HG03066 (cell line): Measurements from ENCODE around the gene TTBK2.
"Not testable (repeated sequence)": the region's sequence is repeated elsewhere in the genome, so short reads cannot be mapped to it uniquely, and the experiment has no call there.

Source experiments
- ATAC-seq: cut with Tn5 transposase; IDR thresholded peaks from one replicate; pipeline ENCODE4 v1.9.1; 2021; ENCODE audit warnings: low read depth; ENCODE audit not compliant: unreplicated experiment

TTBK2 gene

DNA sequence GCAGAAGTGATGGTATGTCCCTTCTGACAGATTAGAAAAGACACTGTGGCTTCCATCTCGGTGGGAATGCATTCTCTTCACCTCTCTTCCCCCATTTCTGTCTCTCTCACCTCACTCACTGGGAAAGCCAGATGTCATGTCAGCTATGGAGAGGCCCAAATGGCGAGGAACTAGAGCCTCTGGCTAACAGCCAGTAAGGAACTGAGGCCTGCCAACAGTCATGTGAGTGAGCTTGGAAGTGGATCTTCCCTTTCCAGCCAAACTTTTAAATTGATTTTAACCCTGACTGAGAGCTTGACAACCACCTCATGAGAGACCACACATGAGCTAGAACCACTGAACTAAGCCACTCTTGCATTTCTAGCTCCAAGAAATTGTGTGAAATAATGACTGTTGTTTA is 148.4 kb downstream of the TTBK2 start:
- no peak for ATAC-seq

GRCh38 chr15:42766109-42766508 is 154.5 kb downstream of the TTBK2 start:
- not testable (repeated sequence) for ATAC-seq

- ATAC-seq = not testable (repeated sequence)
These were observed 156.3 kb downstream of the TTBK2 start for GRCh38 chr15:42764154-42764731.

DNA sequence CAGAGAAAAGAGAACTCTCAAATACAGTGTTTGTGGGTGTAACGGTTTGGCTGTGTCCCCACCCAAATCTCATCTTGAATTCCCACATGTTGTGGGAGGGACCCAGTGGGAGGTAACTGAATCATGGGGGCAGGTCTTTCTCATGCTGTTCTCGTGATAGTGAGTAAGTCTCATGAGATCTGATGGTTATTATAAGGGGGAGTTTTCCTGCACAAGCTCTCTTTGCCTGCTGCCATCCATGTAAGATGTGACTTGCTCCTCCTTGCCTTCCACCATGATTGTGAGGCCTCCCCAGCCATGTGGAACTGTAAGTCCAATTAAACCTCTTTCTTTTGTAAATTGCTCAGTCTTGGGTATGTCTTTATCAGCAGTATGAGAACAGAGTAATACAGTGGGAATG is 158.8 kb downstream of the TTBK2 start:
- not testable (repeated sequence) for ATAC-seq

DNA sequence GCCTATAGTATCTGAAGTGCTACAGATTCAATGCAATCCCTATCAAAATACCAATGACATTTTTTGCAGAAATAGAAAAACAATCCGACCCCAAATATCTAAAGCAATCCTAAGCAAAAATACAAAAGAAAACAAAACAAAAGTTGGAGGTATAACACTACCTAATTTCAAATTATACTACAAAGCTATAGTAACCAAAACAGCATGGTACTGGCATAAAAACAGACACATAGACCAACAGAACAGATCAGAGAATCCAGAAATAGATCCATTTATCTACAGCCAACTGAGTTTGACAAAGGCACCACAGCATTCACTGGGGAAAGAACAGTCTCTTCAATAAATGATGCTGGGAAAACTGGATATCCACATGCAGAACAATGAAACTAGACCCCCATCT is 159.8 kb downstream of the TTBK2 start:
- no peak for ATAC-seq

DNA sequence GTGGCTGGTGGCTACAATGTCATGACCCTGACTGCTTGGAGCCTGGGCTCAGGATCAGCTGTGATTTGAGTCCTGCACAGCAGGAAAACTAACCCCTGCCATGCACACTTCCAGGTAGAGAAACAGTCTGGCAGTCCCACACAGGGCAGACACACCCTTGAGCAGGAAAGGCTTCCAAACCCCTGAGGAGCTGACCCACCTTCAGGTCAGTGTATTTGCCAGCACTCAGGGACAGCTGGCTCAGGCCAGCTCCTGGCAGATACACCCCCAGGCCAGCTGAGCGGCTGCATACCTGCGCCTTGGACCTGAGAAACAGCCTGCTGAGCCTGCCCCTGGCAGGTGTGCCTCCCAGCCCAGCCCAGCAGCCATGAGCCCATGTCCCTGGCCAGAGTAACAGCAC is 161.5 kb downstream of the TTBK2 start:
- ATAC-seq = no peak

DNA sequence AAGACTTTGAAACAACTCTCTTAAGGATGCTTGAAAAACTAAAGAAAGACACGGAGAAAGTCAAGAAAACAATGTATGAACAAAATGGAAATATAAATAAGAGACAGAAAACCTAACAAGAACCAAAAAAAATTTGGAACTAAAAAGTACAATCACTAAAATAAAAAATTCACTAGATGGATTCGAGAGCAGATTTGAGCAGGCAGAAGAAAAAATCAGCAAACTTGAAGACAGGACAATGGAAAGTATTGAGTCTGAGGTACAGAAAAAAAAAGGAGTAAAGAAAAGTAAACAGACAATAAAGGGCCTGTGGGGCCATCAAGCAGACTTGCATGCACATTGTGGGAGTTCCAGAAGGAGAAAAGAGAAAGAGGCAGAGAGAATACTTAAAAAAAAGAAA is 170.3 kb downstream of the TTBK2 start:
- no peak for ATAC-seq

- ATAC-seq = no peak
These were observed 171.3 kb downstream of the TTBK2 start for GRCh38 chr15:42749266-42749665.

GRCh38 chr15:42744195-42744594 is 176.4 kb downstream of the TTBK2 start:
- ATAC-seq = no peak

DNA sequence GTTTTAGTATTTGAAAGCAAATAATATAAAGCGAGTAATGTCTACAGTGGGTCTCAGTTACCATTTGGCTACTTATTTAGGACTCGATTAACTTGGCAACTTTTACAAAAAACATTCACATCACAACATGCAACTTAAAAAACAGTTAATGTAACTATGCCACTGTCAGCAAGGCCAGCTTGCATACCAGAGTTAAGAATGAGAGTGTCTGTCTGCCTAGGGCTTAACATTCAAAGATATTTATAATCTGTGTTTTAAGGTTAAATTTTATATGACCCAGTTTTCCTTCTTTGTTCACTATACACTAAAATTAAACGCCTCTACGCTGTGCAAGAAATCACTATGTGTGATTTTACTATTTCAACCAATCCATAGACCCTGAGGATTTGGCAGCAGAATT is 178.4 kb downstream of the TTBK2 start:
- no peak for ATAC-seq

DNA sequence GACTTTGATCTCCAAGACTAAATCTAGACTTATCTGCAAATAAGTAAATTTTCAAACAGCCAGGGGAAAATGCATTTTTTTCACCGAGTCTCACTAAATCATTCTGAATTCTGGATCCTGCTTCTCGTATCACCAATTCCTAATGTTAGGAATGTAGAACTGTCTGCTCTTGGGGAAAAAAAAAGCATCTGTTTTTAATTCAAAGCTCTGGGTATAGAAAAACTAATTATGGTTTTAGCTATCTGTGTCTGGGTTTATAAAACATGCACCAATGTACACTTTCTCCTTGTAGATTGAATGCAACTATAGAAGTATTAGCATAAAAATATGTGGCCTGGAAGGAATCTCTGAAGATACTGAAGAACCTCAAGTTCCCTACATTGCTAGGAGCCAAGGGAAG is 178.9 kb downstream of the TTBK2 start:
- no peak for ATAC-seq

DNA sequence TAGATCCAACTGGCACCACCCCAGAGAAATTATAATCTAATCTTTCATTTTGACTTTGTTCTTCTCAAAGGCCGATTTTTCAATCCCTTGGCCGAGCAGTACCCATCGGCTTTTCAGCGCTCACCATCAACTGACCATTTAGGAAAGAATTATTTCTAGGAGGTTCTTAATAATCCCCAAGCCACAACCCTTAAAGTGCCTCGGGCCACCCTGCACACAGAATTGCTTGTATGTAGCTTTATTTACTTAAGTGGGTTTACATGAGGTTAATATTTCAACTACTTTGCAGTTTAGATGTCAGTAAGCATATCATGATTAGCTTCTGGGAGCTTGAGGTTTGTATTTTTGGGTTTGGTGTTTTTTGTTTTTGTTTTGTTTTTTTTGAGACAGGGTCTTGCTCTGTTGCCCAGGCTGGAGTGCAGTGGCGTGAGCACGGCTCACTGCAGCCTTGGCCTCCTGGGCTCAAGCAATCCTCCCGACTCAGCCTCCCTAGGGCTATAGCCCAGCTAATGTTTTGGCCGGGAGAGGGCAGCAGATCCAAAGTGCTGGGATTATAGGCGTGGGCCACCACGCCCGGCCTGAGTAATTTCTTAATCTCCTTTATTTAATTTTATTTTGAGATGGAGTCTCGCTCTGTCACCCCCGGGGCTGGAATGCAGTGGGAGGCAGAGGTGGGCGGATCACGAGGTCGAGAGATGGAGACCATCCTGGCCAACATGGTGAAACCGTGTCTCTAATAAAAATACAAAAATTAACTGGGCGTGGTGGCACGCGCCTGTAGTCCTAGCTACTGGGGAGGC is 182.8 kb downstream of the TTBK2 start:
- ATAC-seq = no peak

GRCh38 chr15:42736793-42737528 is 183.6 kb downstream of the TTBK2 start, which contains the start of gene CDAN1:
CDAN1 (minus strand) TSS chr15:42737128; CDS start chr15:42737102, 26 bp downstream.
- peak; percentile 90 for ATAC-seq

DNA sequence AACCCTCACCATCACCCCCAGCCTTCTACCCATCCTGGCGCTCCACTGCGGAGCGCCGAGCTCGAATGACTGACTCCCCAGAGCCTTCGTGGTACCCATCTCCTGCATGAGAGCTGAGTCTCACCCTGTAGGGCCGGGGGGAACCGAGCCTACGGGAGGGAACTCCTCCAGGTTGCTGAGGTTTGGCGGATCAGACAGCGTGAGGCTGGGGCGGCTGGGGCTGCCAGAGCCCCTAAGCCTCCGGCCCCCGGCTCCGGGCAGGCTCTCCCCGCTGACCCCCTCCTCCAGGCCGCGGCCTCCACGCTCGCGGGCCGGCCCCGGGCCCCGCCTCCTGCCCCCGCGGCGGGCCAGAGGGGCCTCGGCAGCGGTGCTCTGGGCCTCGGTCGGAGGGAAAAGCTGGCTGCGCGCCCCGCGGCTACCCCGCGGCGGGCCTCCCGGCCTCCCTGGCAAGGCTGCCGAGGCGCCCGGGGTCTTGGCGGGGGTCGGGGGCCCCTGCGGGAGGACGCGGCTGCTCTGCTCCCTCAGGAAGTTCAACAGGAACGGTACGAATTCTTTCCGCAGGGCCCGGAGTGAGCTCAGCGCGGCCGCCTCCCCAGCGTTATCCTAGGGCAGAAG is 184.3 kb downstream of the TTBK2 start:
- peak; percentile 37 for ATAC-seq

DNA sequence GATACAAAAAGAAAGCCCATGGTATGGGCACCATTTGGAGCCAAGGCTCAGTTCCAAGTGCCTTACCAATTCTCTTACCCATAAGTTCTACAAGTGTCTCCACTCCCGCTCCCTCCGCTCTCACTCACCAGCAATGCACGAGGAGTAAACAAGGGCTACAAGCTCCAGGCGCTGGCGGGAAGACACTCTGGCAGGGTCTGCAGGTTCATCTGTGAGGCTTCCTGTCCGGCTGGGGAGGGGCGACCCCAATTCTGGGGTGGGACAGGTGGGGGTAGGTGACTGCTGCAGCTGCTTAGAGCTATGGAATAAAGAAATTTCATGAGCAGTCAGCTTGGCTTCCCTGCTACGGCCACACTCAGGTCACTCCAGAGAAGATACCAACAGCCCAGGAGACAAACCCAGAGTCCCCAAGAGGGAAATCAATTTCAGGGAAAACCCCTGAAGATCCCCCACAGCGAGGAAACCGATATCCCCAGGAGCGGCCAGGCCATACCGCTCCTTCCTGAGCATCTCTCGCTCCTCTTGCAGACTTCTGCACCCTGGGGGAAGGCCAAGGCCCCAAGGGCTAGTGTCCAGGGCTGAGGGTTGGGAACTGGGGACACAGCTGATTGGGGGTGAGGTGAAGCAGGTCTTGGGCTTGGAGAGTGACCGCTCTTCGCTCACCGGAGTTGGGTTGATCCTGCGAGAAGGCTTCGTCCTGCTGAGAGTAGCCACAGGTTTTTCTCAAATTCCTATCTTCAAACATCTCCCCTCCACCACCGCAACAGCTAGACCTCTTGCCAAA is 185.0 kb downstream of the TTBK2 start:
- no peak for ATAC-seq

DNA sequence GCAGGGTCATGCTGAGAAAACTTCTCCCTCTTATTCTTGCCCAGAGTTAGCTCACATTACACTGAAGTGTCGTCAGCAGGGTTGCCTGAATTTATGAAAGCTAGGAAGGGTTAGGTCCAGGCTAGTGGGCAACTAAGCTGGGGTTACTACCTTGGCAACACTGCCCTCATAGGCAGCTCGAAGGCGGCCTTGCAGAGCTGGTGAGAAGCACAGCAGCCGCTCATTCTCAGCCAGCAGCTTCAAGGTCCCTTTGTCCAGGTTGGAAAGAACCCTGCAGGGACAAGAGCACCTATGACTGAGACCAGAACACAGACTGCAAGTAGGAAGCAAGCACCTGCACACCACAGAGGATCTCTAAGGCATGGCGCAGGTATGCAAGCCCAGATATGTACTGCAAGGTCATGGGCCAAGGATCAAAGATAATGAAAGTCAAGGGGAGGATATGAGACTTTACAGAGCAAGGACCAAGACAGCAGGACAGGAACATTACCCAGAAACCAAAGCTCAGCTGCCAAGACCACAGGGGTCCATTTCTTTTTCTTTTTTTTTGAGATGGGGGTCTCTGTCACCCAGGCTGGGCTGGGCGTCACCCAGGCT is 186.4 kb downstream of the TTBK2 start:
- no peak for ATAC-seq

DNA sequence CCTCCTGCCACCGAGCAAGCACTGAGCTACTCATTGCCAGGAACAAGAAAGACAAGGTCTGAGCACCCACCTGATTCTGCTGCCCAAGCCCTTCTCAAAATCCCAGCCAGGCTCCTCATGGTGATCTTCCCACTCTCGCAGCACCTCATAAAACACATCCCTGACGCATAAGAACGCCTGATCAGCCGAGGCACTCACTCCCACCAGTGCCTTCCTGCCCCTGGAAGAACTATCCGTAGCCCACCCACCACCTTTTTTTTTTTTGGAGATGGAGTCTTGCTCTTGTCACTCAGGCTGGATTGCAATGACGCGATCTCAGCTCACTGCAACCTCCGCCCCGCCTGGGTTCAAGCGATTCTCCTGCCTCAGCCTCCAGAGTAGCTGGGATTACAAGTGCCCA is 187.6 kb downstream of the TTBK2 start:
- ATAC-seq = no peak

- ATAC-seq = no peak
These were observed 188.3 kb downstream of the TTBK2 start for GRCh38 chr15:42732095-42732827.

GRCh38 chr15:42731461-42731860 is 189.1 kb downstream of the TTBK2 start:
- ATAC-seq = no peak
